ENCODE measurements around the gene SLC35F3.

- TF ChIP-seq CTCF (IDR thresholded peaks at IDR 0.05) (no peak), POLR2A (IDR thresholded peaks at IDR 0.05) (no peak), EP300 (IDR thresholded peaks at IDR 0.05) (no peak), POLR2AphosphoS5 (IDR thresholded peaks at IDR 0.05) (no peak)
These were observed 406.0 kb downstream of the SLC35F3 start for GRCh38 chr1:234310460-234310817.
